ENCODE measurements around the gene FCN1.

FCN1 gene

DNA sequence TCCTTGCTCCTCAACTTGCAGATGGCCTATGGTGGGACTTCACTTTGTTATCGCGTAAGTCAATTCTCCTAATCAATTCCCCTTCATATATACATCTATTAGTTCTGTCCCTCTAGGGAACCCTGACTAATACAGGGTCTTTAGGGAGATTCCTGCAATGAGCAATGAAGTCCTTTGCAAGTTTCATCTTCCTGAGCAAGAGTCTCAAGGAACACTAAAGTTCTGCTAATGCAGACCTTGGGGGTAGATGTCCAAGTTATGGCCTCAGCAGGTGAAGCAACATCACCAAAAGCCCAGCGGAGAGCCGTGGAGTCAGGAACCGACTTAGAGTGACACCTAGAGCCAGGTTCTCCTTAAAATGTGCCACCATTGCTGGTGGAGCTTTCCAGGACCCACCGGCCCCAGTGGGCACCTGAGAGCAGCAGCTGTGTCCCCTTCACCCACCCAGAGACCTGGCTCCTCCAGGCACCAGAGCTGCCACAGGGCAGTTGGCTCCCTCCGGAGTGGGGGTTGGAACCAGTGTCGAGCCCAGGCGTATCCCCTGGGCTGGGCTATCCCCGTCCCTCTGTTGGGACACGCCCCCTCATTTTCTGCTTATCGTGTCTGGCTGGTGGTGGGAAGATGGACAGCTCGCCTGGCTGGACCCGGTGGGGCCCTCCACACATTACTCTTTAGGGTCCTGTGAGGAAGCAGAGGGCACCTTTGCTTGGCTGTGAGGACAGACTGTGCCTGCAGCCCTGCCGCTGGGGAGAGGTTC, 10.9 kb upstream of the FCN1 start:
- H3K4me1 ChIP-seq (ENCODE audit: insufficient read depth, low read length), result no peaks in the 10 kb centered on the region
- peaks cover 3% of the 10 kb centered on the region for H3K27me3 ChIP-seq (ENCODE audit: insufficient read depth, low read length)
- no peak overlapping the region for H3K4me3 ChIP-seq (ENCODE audit: low read length)
- H3K9me3 ChIP-seq (ENCODE audit: low read length), result no peaks in the 10 kb centered on the region
- H2AFZ ChIP-seq (ENCODE audit: low read depth, low read length), result no peak overlapping the region
- H3K36me3 ChIP-seq (ENCODE audit: insufficient read depth, low read length), result no peaks in the 10 kb centered on the region

- Histone ChIP-seq H3K9me3 (ENCODE audit: low read length) (no peaks in the 10 kb centered on the region), H3K27me3 (ENCODE audit: insufficient read depth, low read length) (no peaks in the 10 kb centered on the region), H3K4me1 (ENCODE audit: insufficient read depth, low read length) (no peaks in the 10 kb centered on the region), H3K36me3 (ENCODE audit: insufficient read depth, low read length) (no peaks in the 10 kb centered on the region), H2AFZ (ENCODE audit: low read depth, low read length) (no peak overlapping the region), H3K4me3 (ENCODE audit: low read length) (no peak overlapping the region)
Measured at GRCh38 chr9:134925011-134925511, 7.3 kb upstream of the FCN1 start.

GRCh38 chr9:134923466-134923865, 5.8 kb upstream of the FCN1 start:
- no peaks in the 10 kb centered on the region for H3K9me3 ChIP-seq (ENCODE audit: low read length)
- H3K4me3 ChIP-seq (ENCODE audit: low read length), result no peak overlapping the region
- no peak overlapping the region for H2AFZ ChIP-seq (ENCODE audit: low read depth, low read length)
- H3K4me1 ChIP-seq (ENCODE audit: insufficient read depth, low read length), result no peaks in the 10 kb centered on the region
- no peaks in the 10 kb centered on the region for H3K27me3 ChIP-seq (ENCODE audit: insufficient read depth, low read length)
- H3K36me3 ChIP-seq (ENCODE audit: insufficient read depth, low read length), result no peaks in the 10 kb centered on the region

DNA sequence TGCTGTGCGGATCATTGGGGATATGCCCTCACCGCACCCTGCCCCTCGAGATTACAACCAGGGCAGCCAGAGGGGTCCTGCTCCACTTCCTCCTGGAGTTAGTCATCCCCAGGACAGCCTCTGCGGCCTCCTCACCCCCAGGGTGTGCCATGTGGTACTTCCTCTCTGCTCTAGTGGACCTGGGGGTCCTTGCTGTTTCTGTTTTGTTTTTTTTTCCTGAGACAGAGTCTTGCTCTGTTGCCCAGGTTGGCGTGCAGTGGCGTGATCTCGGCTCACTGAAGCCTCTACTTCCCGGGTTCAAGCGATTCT, 5.2 kb upstream of the FCN1 start:
- Histone ChIP-seq H2AFZ (ENCODE audit: low read depth, low read length) (no peak overlapping the region), H3K36me3 (ENCODE audit: insufficient read depth, low read length) (no peaks in the 10 kb centered on the region), H3K4me3 (ENCODE audit: low read length) (no peak overlapping the region), H3K4me1 (ENCODE audit: insufficient read depth, low read length) (no peaks in the 10 kb centered on the region), H3K27me3 (ENCODE audit: insufficient read depth, low read length) (no peaks in the 10 kb centered on the region), H3K9me3 (ENCODE audit: low read length) (no peaks in the 10 kb centered on the region)

DNA sequence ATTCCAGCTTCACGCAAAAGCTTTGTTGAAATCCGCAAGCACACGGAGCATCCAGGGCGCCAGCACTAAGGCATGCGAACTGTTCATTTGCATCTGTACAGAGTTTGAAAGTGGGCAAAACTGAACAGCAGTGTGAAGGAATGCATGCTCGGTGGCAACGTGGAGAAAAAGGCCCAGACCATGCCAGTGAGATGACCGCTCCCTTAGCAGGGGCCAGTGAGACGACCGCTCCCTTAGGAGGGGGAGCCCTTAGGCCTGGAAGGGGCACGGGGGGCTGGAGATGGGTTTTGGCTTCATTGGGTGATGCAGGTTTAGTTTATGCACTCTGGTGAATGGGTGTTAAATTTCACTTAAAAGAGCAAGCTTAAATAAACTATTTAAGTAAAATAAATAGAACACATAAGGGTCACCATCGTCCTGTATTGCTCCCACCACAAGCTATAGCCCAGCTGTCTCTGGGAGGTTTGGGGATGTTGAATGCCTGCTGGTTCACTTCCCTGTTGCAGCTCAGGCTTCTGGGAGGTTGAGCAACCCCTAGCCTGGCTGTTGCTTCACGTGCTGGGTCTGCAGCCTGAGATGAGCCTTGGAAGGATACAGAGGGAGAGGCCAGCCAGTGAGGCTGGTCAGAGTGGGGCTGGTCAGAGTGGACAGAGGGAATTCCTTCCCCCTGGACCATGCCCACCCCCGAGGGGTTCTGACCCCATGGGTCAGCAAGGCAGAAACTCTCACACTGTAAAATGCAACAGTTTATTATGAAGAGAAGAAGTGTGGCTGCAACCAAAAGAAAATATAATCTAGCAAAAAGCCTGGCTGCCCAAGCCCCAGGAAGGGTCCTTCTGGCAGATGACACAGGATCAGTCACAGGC, 4.6 kb upstream of the FCN1 start:
- Histone ChIP-seq H3K27me3 (ENCODE audit: insufficient read depth, low read length) (no peaks in the 10 kb centered on the region), H3K9me3 (ENCODE audit: low read length) (no peaks in the 10 kb centered on the region), H3K4me3 (ENCODE audit: low read length) (no peak overlapping the region), H3K36me3 (ENCODE audit: insufficient read depth, low read length) (no peaks in the 10 kb centered on the region), H3K4me1 (ENCODE audit: insufficient read depth, low read length) (no peaks in the 10 kb centered on the region), H2AFZ (ENCODE audit: low read depth, low read length) (no peak overlapping the region)

DNA sequence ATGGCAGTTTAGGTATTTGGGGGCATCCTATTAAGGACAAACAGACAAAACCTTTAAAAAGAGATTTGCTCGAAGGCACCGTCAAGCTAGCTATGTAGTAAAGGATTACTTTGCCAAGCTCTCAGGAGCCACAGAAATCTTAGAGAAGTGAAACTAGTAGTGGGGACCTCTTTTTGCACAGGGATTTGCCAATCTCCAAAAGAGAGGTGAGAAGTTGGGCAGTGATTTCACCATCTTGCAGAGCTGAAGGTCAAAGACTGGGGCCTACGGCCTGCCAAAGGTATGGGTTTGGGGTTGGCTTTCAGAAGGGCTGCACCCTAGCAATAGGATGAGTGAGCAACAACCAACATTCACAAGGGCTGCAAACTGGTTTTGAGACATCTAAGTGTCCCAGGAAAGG, 1.6 kb upstream of the FCN1 start:
- Histone ChIP-seq H3K27me3 (ENCODE audit: insufficient read depth, low read length) (no peaks in the 10 kb centered on the region), H3K4me1 (ENCODE audit: insufficient read depth, low read length) (no peaks in the 10 kb centered on the region), H3K36me3 (ENCODE audit: insufficient read depth, low read length) (no peaks in the 10 kb centered on the region), H2AFZ (ENCODE audit: low read depth, low read length) (no peak overlapping the region), H3K4me3 (ENCODE audit: low read length) (no peak overlapping the region), H3K9me3 (ENCODE audit: low read length) (no peaks in the 10 kb centered on the region)

GRCh38 chr9:134918646-134919045, 934 bp upstream of the FCN1 start:
- H2AFZ ChIP-seq (ENCODE audit: low read depth, low read length), result no peak overlapping the region
- no peaks in the 10 kb centered on the region for H3K9me3 ChIP-seq (ENCODE audit: low read length)
- H3K4me1 ChIP-seq (ENCODE audit: insufficient read depth, low read length), result no peaks in the 10 kb centered on the region
- H3K4me3 ChIP-seq (ENCODE audit: low read length), result no peak overlapping the region
- H3K36me3 ChIP-seq (ENCODE audit: insufficient read depth, low read length), result no peaks in the 10 kb centered on the region
- H3K27me3 ChIP-seq (ENCODE audit: insufficient read depth, low read length), result no peaks in the 10 kb centered on the region

DNA sequence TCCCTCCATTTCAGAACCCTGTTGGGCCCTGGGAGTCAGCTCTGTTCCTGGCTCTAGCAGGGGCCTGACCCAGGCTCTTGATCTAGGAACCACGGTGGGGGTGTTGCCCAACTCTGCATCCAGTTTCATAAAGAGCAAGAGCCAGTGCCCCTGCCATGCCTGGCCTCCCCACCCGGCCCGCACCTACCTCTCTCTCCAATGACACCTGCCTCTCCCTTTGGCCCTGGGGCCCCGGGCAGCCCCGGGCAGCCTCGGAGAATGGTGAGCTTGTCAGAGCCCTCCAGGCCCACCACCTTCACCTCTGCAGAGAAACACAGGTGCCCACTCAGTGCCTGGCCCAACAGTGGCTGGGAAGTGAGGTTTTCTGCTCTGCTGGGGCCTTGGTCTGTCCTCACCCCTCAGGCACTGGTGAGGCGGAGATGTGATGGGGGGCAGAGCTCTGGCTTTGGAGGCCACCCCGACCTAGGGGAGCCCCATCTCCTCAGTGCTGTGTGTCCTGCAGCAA, 1.5 kb downstream of the FCN1 start:
- H3K9me3 ChIP-seq (ENCODE audit: low read length), result no peaks in the 10 kb centered on the region
- H3K36me3 ChIP-seq (ENCODE audit: insufficient read depth, low read length), result no peaks in the 10 kb centered on the region
- no peak overlapping the region for H3K4me3 ChIP-seq (ENCODE audit: low read length)
- H3K27me3 ChIP-seq (ENCODE audit: insufficient read depth, low read length), result no peaks in the 10 kb centered on the region
- H3K4me1 ChIP-seq (ENCODE audit: insufficient read depth, low read length), result no peaks in the 10 kb centered on the region
- no peak overlapping the region for H2AFZ ChIP-seq (ENCODE audit: low read depth, low read length)

DNA sequence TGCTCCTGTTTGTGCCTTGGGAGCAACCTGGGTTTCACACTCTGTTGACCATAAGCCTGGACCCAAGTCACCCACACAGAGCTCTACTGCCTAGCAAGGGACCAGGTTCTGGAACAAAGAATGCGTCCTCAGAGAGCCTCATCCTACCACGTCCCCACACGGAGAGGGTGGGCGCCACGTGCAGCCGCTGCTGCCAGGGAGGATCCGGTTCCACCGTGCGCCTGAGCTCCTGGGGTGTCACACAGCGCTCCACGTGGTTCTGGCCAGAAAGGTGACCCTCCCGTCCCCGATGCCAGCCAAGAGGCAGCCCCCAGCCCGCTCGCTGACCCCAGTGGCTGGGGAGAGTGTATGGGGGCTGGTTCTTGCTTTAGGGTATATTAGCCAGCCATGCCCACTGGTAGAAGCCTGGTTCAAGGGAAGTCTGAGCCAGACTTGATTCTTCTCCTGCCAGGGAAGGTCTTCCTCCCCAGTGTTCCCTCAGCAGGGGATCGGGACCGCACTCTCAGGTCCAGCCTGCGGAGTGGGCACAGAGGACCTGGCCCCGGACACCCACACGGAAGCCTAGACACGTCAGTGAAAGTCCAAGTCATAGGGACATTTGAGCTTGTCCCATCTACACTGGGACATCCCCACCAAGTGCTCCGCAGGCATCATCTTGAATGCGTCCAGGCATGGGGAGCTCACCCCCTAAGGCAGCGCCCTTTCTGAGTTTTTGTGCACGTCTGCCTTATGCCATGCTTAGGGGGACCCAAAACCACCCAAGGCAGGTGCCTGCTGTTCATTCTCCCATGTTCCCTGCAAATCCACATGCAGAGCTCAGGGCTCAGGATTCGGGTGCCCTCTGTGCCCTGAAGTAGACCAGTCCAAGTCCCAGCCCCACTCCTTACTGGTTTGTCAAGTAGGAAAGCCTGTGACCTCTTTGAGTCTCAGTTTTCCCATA, 2.4 kb downstream of the FCN1 start:
- no peaks in the 10 kb centered on the region for H3K36me3 ChIP-seq (ENCODE audit: insufficient read depth, low read length)
- H3K4me1 ChIP-seq (ENCODE audit: insufficient read depth, low read length), result no peaks in the 10 kb centered on the region
- H3K4me3 ChIP-seq (ENCODE audit: low read length), result no peak overlapping the region
- no peaks in the 10 kb centered on the region for H3K9me3 ChIP-seq (ENCODE audit: low read length)
- no peak overlapping the region for H2AFZ ChIP-seq (ENCODE audit: low read depth, low read length)
- H3K27me3 ChIP-seq (ENCODE audit: insufficient read depth, low read length), result no peaks in the 10 kb centered on the region

DNA sequence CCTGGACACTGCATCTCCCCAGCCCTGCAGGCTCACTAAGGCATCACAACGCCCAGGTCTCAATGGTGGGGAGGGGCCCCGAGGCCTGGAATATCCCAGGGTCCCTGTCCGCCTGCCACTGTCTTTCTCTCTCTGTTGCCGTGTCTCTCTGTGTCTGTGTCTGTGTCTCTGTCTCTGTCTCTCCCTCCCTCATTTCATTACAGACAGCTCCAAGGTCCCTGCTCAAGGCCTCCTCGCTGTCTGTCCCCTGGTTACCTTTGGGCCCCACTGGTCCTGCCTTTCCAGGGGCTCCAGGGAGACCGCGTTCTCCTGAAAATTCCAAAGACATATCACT, 3.2 kb downstream of the FCN1 start:
- Histone ChIP-seq H3K9me3 (ENCODE audit: low read length) (no peaks in the 10 kb centered on the region), H3K4me3 (ENCODE audit: low read length) (no peak overlapping the region), H3K36me3 (ENCODE audit: insufficient read depth, low read length) (no peaks in the 10 kb centered on the region), H3K4me1 (ENCODE audit: insufficient read depth, low read length) (no peaks in the 10 kb centered on the region), H2AFZ (ENCODE audit: low read depth, low read length) (no peak overlapping the region), H3K27me3 (ENCODE audit: insufficient read depth, low read length) (peaks cover 3% of the 10 kb centered on the region)

DNA sequence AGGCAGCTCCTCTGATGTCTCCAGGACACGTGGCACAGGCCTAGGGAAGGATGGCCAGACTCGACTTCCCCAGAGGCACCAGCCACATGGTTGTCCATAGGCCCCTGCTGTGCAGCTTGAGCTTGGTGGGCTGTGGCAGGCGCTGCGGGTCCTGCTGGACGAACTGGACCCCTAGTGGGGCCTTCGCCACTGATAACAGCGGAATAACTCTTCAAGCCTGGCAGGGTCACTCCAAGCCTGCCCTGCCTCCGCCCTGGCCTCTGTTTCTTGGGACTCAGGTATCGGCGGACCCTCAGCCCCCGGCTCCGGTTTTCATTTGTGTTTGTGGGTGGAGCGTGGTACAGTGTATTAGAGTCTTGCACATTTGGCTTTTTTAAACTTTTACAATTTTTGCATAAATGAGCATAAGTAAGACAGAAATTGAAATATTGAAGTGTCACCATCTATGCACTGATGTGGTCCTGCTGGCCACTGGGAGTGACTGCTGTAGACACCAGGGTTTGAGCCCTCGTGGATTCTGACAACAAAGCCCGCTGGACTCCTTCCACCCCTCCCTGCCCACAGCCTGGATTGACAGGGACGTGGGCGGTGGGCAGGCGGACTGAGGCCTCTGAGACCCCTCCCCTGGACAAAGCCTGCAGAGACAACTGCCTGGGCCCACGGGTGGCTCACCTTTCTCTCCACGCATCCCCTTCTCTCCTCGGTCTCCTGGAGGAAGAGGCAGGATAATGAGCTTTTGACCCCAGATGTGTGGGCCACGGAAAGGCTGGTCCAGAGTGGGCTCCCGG, 3.8 kb downstream of the FCN1 start:
- Histone ChIP-seq H3K27me3 (ENCODE audit: insufficient read depth, low read length) (peaks cover 3% of the 10 kb centered on the region), H3K9me3 (ENCODE audit: low read length) (no peaks in the 10 kb centered on the region), H3K4me3 (ENCODE audit: low read length) (no peak overlapping the region)

DNA sequence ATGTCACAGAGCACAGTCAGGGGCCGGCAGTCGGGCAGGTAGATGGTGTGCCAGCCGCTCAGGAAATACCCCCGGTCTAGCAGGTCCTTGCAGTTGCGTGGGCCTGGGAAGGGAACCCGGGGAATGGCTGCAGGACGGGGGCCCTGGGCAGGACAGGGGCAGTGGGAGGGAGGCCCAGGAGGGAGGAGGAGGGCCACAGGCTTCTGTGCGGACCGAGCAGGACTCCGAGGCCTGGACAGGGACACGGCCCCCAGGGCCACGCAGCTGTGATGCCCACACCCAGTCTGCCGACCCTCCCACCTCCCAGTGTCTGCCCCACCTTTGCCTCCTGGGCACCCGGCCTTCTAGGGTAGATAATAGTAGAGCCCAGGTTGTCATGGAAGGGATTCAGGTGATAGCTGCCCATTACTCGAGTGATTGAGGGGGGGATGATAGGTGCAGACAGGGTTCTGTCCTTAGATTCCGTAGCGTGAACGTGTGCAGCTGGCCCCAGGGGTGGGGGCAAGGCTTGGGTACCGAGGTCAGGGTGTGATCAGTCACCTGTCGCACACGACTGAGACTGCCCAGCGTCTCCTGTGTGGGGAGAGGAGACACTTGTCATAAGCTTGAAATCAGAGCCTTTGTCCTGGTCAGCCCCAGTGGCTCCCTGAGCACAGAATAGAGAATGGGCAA, 4.5 kb downstream of the FCN1 start:
- Histone ChIP-seq H3K4me3 (ENCODE audit: low read length) (no peak overlapping the region), H2AFZ (ENCODE audit: low read depth, low read length) (no peak overlapping the region), H3K27me3 (ENCODE audit: insufficient read depth, low read length) (peaks cover 3% of the 10 kb centered on the region), H3K4me1 (ENCODE audit: insufficient read depth, low read length) (no peaks in the 10 kb centered on the region), H3K36me3 (ENCODE audit: insufficient read depth, low read length) (no peaks in the 10 kb centered on the region), H3K9me3 (ENCODE audit: low read length) (no peaks in the 10 kb centered on the region)

More for the DNA sequence above, 3.8 kb downstream of the FCN1 start:
- Histone ChIP-seq H2AFZ (ENCODE audit: low read depth, low read length) (no peak overlapping the region), H3K36me3 (ENCODE audit: insufficient read depth, low read length) (no peaks in the 10 kb centered on the region), H3K4me1 (ENCODE audit: insufficient read depth, low read length) (no peaks in the 10 kb centered on the region)
